Skeletal muscle tissue (tissue), 4 donors: Measurements from ENCODE around the gene TLE2. TPM values are rescaled to one million over a fixed set of nuclear protein-coding genes. Genes with fewer than 3 reads are reported as not detected.
"Not testable (repeated sequence)": the region's sequence is repeated elsewhere in the genome, so short reads cannot be mapped to it uniquely, and the experiment has no call there.

Source experiments
- H3K27ac ChIP-seq: one replicate; pipeline ENCODE4 v1.7.0; 2013; ENCODE audit warnings: mild to moderate bottlenecking, low read depth, low read length, inconsistent platforms
- H3K27me3 ChIP-seq, 3 donors: one replicate each; pipeline ENCODE4 v1.7.0; 2013; ENCODE audit warnings: low read length in 3 of 3; ENCODE audit not compliant: control insufficient read depth in 3 of 3, insufficient read depth in 3 of 3
- H3K36me3 ChIP-seq, 3 donors: one replicate each; pipeline ENCODE4 v1.7.0; 2013; ENCODE audit warnings: low read length in 3 of 3; ENCODE audit not compliant: control insufficient read depth in 3 of 3, insufficient read depth in 3 of 3
- H3K4me1 ChIP-seq, 3 donors: one replicate each; pipeline ENCODE4 v1.7.0; 2013; ENCODE audit warnings: low read length in 3 of 3, mild to moderate bottlenecking in 3 of 3; ENCODE audit not compliant: control insufficient read depth in 3 of 3, insufficient read depth in 3 of 3
- H3K4me3 ChIP-seq, 3 donors: one replicate each; pipeline ENCODE4 v1.7.0; 2013; ENCODE audit warnings: low read length in 3 of 3
- H3K9ac ChIP-seq, 3 donors: one replicate each; pipeline ENCODE4 v1.7.0; 2013; ENCODE audit warnings: low read length in 3 of 3, mild to moderate bottlenecking in 3 of 3, moderate library complexity in 2 of 3, low read depth in 1 of 3
- H3K9me3 ChIP-seq, 3 donors: one replicate each; pipeline ENCODE4 v1.7.0; 2013; ENCODE audit warnings: low read length in 3 of 3; ENCODE audit not compliant: control insufficient read depth in 3 of 3
- total RNA-seq: library from RNA; depleted of rRNA; stranded (reverse); fragments of >200 nt; gene quantifications from one replicate; pipeline ENCODE4 v1.2.3, GENCODE V29; 2014
- donor health status: Osteomylitis.

Gene TLE2
- total RNA-seq, 1 donor from 2014 or later = 9.4 TPM

DNA sequence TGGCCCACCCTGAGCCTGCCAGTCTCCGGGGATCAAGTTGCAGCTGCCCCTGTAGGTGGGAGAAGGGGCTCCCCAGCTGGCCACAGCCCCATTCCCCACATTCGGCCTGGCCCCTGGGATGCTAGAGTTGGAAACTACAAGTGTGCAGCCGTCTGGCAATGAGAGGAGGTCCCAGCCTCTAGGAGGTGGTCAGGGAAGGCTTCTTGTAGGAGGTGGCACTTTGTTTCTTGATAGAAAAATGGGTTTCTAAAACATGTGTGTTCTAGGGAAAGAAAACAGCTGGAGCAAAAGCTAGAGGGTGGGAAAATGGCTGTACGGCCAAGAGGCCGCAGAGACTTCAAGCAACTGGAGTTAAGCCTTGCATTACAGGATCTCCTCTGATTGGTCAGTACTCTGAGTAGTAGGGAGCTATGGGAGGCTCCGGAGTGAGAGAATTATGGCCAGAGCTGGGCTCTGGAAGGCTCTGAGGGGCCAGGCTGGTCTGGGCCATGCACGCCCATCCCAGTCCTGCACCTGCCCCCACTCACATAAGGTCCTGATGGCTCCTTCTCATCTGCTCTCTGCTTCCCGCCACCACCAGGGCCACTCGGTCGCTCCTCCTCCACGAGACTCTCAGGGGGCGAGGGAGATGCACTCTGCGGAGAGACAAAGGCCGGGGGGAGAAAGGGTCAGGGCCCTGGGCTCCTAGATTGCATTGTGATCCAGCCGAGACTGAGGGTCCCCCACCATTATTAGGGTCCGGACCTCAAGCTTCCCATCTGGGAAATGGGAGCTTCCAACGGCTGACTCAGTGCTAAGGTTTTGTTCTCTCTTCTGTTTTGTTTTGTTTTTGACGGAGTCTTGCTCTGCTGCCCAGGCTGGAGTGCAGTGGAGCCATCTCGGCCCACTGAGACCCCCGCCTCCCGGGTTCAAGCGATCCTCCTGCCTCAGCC lies 13.7 kb downstream of the TLE2 start:
- H3K4me1 ChIP-seq = no peaks in the 10 kb centered on the region
- H3K4me3 ChIP-seq = no peak overlapping the region
- H3K27ac ChIP-seq = no peak overlapping the region
- H3K27me3 ChIP-seq = no peaks in the 10 kb centered on the region
- H3K9ac ChIP-seq = no peak overlapping the region
- H3K9me3 ChIP-seq = no peaks in the 10 kb centered on the region
- H3K36me3 ChIP-seq = peaks cover 6 to 32% (median 23%) of the 10 kb centered on the region in 3 donors

DNA sequence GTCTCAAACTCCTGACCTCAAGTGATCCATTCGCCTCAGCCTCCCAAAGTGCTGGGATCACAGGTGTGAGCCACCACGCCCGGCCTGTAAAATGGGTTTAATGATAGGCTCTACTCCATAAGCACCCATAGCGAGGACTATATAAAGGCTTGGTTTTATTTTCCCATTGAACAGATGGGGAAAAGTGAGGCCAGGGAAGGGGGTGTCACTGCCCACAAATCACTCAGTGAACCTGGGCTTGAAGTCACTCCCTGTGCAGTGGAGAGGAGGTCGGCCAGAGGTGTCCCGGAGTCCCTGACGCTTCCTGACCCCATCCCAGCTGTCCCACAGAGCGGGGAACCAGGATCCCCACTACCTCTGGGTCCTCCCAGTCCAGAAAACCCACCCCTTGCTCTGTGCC lies 14.9 kb downstream of the TLE2 start:
- Histone ChIP-seq H3K9ac (no peak overlapping the region), H3K9me3 (no peaks in the 10 kb centered on the region), H3K27ac (no peak overlapping the region), H3K4me3 (no peak overlapping the region), H3K4me1 (no peaks in the 10 kb centered on the region), H3K36me3 (peaks cover 8 to 37% (median 25%) of the 10 kb centered on the region in 3 donors), H3K27me3 (no peaks in the 10 kb centered on the region)

DNA sequence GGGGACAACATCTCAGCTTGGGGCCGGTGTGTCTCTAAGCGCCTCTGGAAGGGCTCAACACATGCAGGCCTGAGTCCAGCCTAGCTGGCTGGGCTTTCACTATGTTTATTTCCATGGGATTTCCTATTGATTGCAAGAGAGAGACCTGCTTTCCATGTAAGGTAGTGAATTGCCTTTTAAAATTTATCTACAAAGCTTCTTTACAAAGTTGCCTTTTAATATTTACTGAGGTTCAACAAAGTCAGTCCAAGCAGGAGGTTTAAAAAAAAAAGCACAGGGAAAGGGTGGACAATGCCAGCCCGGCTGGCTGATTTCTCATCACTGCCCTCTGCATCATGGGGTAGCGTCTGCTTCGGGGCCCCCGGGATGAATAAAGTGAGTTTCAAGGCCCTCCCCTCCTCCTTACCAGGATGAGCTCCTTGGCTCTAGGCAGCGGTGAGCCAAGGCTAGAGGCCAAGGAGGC lies 15.8 kb downstream of the TLE2 start:
- Histone ChIP-seq H3K4me1 (no peaks in the 10 kb centered on the region), H3K36me3 (peaks cover 8 to 39% (median 30%) of the 10 kb centered on the region in 3 donors), H3K27me3 (no peaks in the 10 kb centered on the region), H3K27ac (no peak overlapping the region), H3K9me3 (no peaks in the 10 kb centered on the region), H3K4me3 (no peak overlapping the region), H3K9ac (no peak overlapping the region)

DNA sequence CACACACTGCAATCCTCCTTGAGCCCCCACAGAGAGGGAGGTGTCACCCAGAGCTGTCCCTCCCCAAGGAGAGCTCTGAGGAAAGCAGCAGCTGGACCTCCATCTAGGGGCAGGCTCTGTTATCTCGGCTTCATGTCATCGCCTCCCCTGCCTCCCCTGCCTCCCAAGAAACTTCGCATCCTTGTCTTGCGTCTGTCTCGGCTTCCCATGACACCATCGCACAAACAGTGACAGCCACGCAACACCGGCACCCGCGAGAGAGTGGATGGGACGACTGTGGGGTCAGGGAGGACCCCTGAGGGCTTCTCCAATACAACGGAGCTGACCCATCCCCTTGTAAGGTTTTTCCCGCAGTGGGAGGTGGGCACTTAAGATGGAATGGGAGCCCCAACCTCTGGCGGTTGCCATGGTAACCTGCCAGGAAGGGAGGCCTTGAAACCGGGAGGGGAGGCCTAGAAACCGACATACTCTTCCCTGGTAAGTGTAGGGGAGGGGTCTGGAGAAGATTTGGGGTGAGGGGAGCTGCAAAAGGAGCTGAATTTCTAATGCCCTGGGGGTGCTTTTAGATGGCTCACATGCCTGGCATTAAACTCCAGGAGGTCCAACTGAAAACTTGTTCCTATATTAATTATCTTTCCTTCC lies 16.3 kb downstream of the TLE2 start:
- H3K27ac ChIP-seq = no peak overlapping the region
- no peaks in the 10 kb centered on the region for H3K4me1 ChIP-seq
- no peaks in the 10 kb centered on the region for H3K27me3 ChIP-seq
- H3K9me3 ChIP-seq = no peaks in the 10 kb centered on the region
- no peak overlapping the region for H3K4me3 ChIP-seq
- peaks cover 11 to 43% (median 32%) of the 10 kb centered on the region in 3 donors for H3K36me3 ChIP-seq
- H3K9ac ChIP-seq = no peak overlapping the region

DNA sequence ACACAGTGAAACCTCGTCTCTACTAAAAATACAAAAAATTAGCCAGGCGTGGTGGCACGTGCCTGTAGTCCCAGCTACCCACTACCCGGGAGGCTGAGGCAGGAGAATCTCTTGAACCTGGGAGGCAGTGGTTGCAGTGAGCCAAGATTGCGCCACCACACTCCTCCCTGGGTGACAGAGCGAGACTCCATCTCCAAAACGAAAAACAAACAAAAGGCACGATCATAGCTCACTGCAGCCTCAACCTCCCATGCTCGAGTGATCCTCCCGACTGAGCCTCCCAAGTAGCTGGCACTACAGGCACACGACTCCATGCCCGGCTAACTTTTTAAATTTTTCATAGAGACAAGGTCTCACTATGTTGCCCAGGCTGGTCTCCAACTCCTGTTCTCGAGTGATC lies 17.0 kb downstream of the TLE2 start:
- H3K9me3 ChIP-seq, H3K27ac ChIP-seq, H3K9ac ChIP-seq, H3K27me3 ChIP-seq, H3K4me3 ChIP-seq, H3K4me1 ChIP-seq: not testable (repeated sequence)
- peaks cover 11 to 43% (median 32%) of the 10 kb centered on the region in 3 donors for H3K36me3 ChIP-seq

DNA sequence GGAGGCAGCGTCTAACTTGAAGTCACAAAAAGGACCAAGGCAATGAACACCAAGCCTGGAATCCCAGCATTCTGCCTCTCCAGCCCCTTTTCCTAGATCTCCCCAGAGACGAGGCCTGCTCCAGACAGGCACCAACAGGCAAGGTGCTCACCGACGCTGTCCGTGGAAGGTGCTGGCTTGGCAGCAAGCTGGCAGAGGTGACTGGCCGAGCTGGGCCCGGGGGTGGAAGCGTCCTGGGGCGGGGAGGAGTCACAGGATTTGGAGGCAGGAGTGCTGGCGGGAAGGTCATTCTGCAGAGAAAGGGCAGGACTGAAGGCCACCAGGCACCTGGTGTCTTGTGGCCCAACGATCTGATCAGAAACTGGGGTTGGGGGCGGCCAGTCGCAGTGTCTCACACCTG lies 18.2 kb downstream of the TLE2 start:
- Histone ChIP-seq H3K27me3 (no peaks in the 10 kb centered on the region), H3K9ac (no peak overlapping the region), H3K4me3 (no peak overlapping the region), H3K4me1 (no peaks in the 10 kb centered on the region), H3K9me3 (no peaks in the 10 kb centered on the region), H3K27ac (no peak overlapping the region), H3K36me3 (peaks cover 11 to 43% (median 34%) of the 10 kb centered on the region in 3 donors)

DNA sequence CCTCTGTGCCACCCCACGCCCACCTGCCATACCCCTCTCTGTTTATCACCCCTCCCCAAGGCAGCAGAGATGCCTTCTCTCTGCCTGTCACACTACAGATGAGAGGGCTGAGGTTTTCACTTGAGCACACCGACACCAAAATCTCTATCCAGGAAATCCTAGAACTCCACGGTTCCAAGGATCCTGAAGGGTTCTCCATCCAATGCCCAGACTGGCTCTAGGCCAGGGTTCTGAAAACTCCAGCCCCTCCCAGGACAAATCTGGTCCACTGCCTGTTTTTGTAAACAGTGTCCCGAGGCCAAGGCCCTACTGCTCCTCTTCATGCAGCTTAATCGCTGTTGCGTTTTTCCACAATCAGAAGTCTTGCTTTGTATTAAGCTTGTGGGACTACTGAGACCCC lies 20.1 kb downstream of the TLE2 start:
- Histone ChIP-seq H3K4me3 (no peak overlapping the region), H3K27me3 (no peaks in the 10 kb centered on the region), H3K36me3 (peaks cover 21 to 36% (median 36%) of the 10 kb centered on the region in 3 donors), H3K4me1 (no peaks in the 10 kb centered on the region), H3K9me3 (no peaks in the 10 kb centered on the region), H3K9ac (no peak overlapping the region), H3K27ac (no peak overlapping the region)

DNA sequence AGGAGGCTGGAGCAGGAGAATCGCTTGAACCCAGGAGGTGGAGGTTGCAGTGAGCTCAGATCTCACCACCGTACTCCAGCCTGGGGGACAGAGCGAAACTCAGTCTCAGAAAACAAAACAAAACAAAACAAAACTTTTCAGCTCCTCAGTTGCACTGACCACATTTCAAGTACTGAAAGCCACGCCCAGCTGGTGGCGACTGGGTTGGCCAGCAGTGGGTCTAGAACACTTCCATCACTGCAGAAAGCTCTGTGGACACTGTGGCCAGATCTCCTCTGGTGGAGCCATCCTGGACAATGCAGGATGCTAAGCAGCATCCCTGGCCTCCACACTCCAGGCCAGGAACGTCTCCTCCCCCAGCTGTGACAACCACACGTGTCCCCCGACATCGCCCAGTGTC lies 21.1 kb downstream of the TLE2 start:
- H3K36me3 ChIP-seq = peaks cover 21 to 37% (median 30%) of the 10 kb centered on the region in 3 donors
- H3K9me3 ChIP-seq = no peaks in the 10 kb centered on the region
- no peaks in the 10 kb centered on the region for H3K27me3 ChIP-seq
- H3K4me1 ChIP-seq = no peaks in the 10 kb centered on the region
- no peak overlapping the region for H3K9ac ChIP-seq
- H3K27ac ChIP-seq = no peak overlapping the region
- H3K4me3 ChIP-seq = no peak overlapping the region

DNA sequence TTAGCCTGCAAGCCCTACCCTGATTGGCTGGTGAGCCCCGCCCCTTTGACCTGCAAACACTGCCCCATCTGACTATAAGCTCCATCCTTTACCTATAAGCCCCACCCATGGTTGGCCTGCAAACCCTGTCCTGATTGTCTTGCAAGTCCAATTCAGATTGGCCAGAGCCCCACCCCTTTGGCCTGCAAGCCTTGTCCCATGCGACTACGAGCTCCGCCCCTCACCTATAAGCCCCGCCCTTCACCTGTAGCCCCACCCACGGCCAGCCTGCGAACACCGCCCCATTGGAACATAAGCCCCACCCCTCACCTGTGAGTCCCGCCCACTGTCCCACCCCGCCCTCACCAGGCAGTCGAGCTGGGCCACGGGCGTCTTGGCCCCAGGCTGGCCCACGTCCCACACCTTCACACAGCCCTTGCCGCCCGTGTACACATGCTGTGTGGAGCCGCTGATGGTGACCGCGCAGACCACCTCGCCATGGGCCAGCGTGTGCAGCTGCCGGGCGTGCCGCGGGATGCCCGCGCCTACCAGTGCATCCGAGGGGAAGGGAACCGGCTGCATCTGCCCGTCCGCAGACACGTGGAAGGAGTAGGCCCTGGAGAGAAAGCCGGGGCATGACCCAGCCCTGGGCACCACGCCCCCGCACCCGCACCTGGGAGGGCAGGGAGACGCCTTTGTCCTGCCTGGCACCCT lies 22.9 kb downstream of the TLE2 start:
- no peak overlapping the region for H3K4me3 ChIP-seq
- no peak overlapping the region for H3K27ac ChIP-seq
- H3K9ac ChIP-seq = no peak overlapping the region
- H3K27me3 ChIP-seq = no peaks in the 10 kb centered on the region
- H3K4me1 ChIP-seq = no peaks in the 10 kb centered on the region
- no peaks in the 10 kb centered on the region for H3K9me3 ChIP-seq
- peaks cover 21 to 35% (median 28%) of the 10 kb centered on the region in 3 donors for H3K36me3 ChIP-seq
